Type B pancreatic cell (in vitro differentiated cells): Measurements from ENCODE around the gene TMEM18. TPM values are rescaled to one million over a fixed set of nuclear protein-coding genes. Genes with fewer than 3 reads are reported as not detected.

Source experiments
- DNase-seq: peaks from one replicate; pipeline ENCODE4 v3.0.0; 2021; ENCODE audit warnings: mixed read lengths; ENCODE audit not compliant: unreplicated experiment; ENCODE audit errors: extremely low spot score
- H3K27ac Mint-ChIP-seq: 2 replicates; pipeline ENCODE4 v1.8.0; 2021; ENCODE audit warnings: mild to moderate bottlenecking, mixed read lengths
- H3K27me3 Mint-ChIP-seq: 2 replicates; pipeline ENCODE4 v1.8.0; 2021; ENCODE audit warnings: mixed read lengths
- H3K36me3 Mint-ChIP-seq: 2 replicates; pipeline ENCODE4 v1.8.0; 2021; ENCODE audit warnings: mixed read lengths
- H3K4me1 Mint-ChIP-seq: one replicate; pipeline ENCODE4 v1.8.0; 2021; ENCODE audit warnings: mixed read lengths; ENCODE audit not compliant: unreplicated experiment
- H3K4me3 Mint-ChIP-seq: 2 replicates; pipeline ENCODE4 v1.8.0; 2021; ENCODE audit warnings: mild to moderate bottlenecking, mixed read lengths
- H3K9me3 Mint-ChIP-seq: 2 replicates; pipeline ENCODE4 v1.8.0; 2021; ENCODE audit warnings: mixed read lengths
- CTCF ChIP-seq: fragments of 200-600 bp; sonication (generic); conservative IDR thresholded peaks from 2 replicates; pipeline ENCODE4 v1.5.0; 2021; ENCODE audit warnings: antibody characterized with exemption, mild to moderate bottlenecking
- total RNA-seq: library from RNA; stranded (reverse); gene quantifications from 2 replicates; pipeline ENCODE4 v1.2.1, GENCODE V29; 2021; ENCODE audit warnings: low replicate concordance

Gene TMEM18
- total RNA-seq, 1 donor from 2014 or later: 27.4 TPM

- Mint-ChIP-seq H3K27me3 (no peaks in the 10 kb centered on the region), H3K27ac (no peak overlapping the region), H3K4me1 (peaks cover 29% of the 10 kb centered on the region), H3K4me3 (no peak overlapping the region), H3K36me3 (peaks cover 5% of the 10 kb centered on the region), H3K9me3 (no peaks in the 10 kb centered on the region)
- no peak for DNase-seq
- no peak for TF ChIP-seq CTCF
These were observed 2.2 kb downstream of the TMEM18 start for GRCh38 chr2:675051-675450.

GRCh38 chr2:674321-674985, 2.8 kb downstream of the TMEM18 start:
- Mint-ChIP-seq H3K9me3 (no peaks in the 10 kb centered on the region), H3K4me3 (no peak overlapping the region), H3K27ac (no peak overlapping the region), H3K27me3 (no peaks in the 10 kb centered on the region), H3K4me1 (peaks cover 29% of the 10 kb centered on the region), H3K36me3 (peaks cover 7% of the 10 kb centered on the region)
- DNase-seq: no peak
- no peak for TF ChIP-seq CTCF

GRCh38 chr2:673615-674320, 3.4 kb downstream of the TMEM18 start:
- H3K27ac Mint-ChIP-seq: no peak overlapping the region
- peaks cover 9% of the 10 kb centered on the region for H3K36me3 Mint-ChIP-seq
- no peak overlapping the region for H3K4me3 Mint-ChIP-seq
- H3K4me1 Mint-ChIP-seq: peaks cover 24% of the 10 kb centered on the region
- H3K9me3 Mint-ChIP-seq: no peaks in the 10 kb centered on the region
- DNase-seq: no peak
- H3K27me3 Mint-ChIP-seq: no peaks in the 10 kb centered on the region
- no peak for TF ChIP-seq CTCF

GRCh38 chr2:673016-673415, 4.2 kb downstream of the TMEM18 start:
- Mint-ChIP-seq H3K9me3 (no peaks in the 10 kb centered on the region), H3K36me3 (peaks cover 15% of the 10 kb centered on the region), H3K27me3 (no peaks in the 10 kb centered on the region), H3K27ac (no peak overlapping the region), H3K4me1 (peaks cover 22% of the 10 kb centered on the region), H3K4me3 (no peak overlapping the region)
- no peak for TF ChIP-seq CTCF
- no peak for DNase-seq

GRCh38 chr2:672606-672905, 4.7 kb downstream of the TMEM18 start:
- H3K4me1 Mint-ChIP-seq: peaks cover 22% of the 10 kb centered on the region
- H3K27me3 Mint-ChIP-seq: no peaks in the 10 kb centered on the region
- no peak for TF ChIP-seq CTCF
- H3K4me3 Mint-ChIP-seq: no peak overlapping the region
- H3K27ac Mint-ChIP-seq: no peak overlapping the region
- H3K9me3 Mint-ChIP-seq: no peaks in the 10 kb centered on the region
- DNase-seq: no peak
- peaks cover 20% of the 10 kb centered on the region for H3K36me3 Mint-ChIP-seq
